NT2/D1 (cell line): ENCODE data around the gene MEX3A.

Source experiments
- YY1 ChIP-seq: IDR thresholded peaks from 2 replicates; pipeline ENCODE4 v1.6.1; 2011; ENCODE audit not compliant: insufficient read length, insufficient read depth
- ZNF274 ChIP-seq: IDR thresholded peaks from 2 replicates; pipeline ENCODE4 v1.6.1; 2011; ENCODE audit warnings: mild to moderate bottlenecking, low read depth, low read length

- no peak for TF ChIP-seq ZNF274
- no peak for TF ChIP-seq YY1
Observed at GRCh38 chr1:156062189-156062588, 20.1 kb downstream of the MEX3A start.
